K562 (cell line): ENCODE measurements around the gene TXNDC8.
"Not testable (repeated sequence)": the region's sequence is repeated elsewhere in the genome, so short reads cannot be mapped to it uniquely, and the experiment has no call there.

Experiments
- BACH1 ChIP-seq: fragments of 200-800 bp; sonication (Bioruptor generic); IDR thresholded peaks from 2 replicates; pipeline ENCODE4 v1.6.1; 2016; ENCODE audit warnings: missing genetic modification characterization, missing compliant biosample characterization
- BCLAF1 ChIP-seq, 2 experiments: fragments of 450-650 bp in 1 of 2; IDR thresholded peaks; 2 replicates each; pipeline ENCODE4 v1.6.1; 2011 to 2017; ENCODE audit warnings: low read depth in 2 of 2, antibody characterized with exemption in 1 of 2, borderline replicate concordance in 1 of 2, low read length in 1 of 2, mild to moderate bottlenecking in 1 of 2, mixed read lengths in 1 of 2; ENCODE audit not compliant: control insufficient read depth in 1 of 2
- CTCF ChIP-seq, 3 experiments: IDR thresholded peaks in 2 of 3; conservative IDR thresholded peaks in 1 of 3; 2 replicates each; pipeline ENCODE4 v1.5.1; 2011 to 2012; ENCODE audit warnings: low read length in 3 of 3, mild to moderate bottlenecking in 3 of 3, control low read depth in 2 of 3, improper control_type of control experiment in 1 of 3, inconsistent platforms in 1 of 3, low read depth in 1 of 3, mixed read lengths in 1 of 3, moderate library complexity in 1 of 3; ENCODE audit not compliant: insufficient read depth in 2 of 3
- KAT7 ChIP-seq: sonication (generic); formaldehyde crosslinking; IDR thresholded peaks from 2 replicates; pipeline ENCODE4 v1.8.0; 2022; ENCODE audit warnings: missing genetic modification reagents, mild to moderate bottlenecking, borderline replicate concordance
- MAX ChIP-seq: sonication (generic); formaldehyde crosslinking; IDR thresholded peaks from 2 replicates; pipeline ENCODE4 v1.9.0; 2022; ENCODE audit warnings: mild to moderate bottlenecking, missing genetic modification reagents
- MED1 ChIP-seq: sonication (generic); formaldehyde crosslinking; IDR thresholded peaks from 2 replicates; pipeline ENCODE4 v1.8.1; 2023; ENCODE audit warnings: missing genetic modification reagents, borderline replicate concordance
- MXI1 ChIP-seq: IDR thresholded peaks from 2 replicates; pipeline ENCODE4 v1.6.1; 2011; ENCODE audit warnings: low read depth, mild to moderate bottlenecking, improper control_type of control experiment, low read length
- MYBL2 ChIP-seq, 2 experiments: fragments of 450-650 bp in 1 of 2; sonication (generic) in 1 of 2; formaldehyde crosslinking in 1 of 2; IDR thresholded peaks; 2 replicates each; pipeline versions ENCODE4 v1.6.1 to v1.8.1; 2017 to 2022; ENCODE audit warnings: borderline replicate concordance in 1 of 2, inconsistent platforms in 1 of 2, low read depth in 1 of 2, mild to moderate bottlenecking in 1 of 2, missing genetic modification reagents in 1 of 2, moderate library complexity in 1 of 2
- POLR2A ChIP-seq: fragments of 450-650 bp; conservative IDR thresholded peaks from 2 replicates; pipeline ENCODE4 v1.6.1; 2016
- POLR3A ChIP-seq: IDR thresholded peaks from 2 replicates; pipeline ENCODE4 v1.6.1; 2011; ENCODE audit warnings: borderline replicate concordance, mild to moderate bottlenecking, moderate library complexity; ENCODE audit not compliant: insufficient read length, insufficient read depth; ENCODE audit errors: extremely low read depth
- ZC3H4 ChIP-seq: sonication (generic); formaldehyde crosslinking; IDR thresholded peaks from 2 replicates; pipeline ENCODE4 v1.9.0; 2021; ENCODE audit warnings: missing genetic modification reagents, borderline replicate concordance

GRCh38 chr9:110311978-110312377 lies 25.7 kb downstream of the TXNDC8 start:
- not testable (repeated sequence) for TF ChIP-seq POLR2A; BCLAF1 (IDR thresholded peaks at IDR 0.05; ENCODE audit: borderline replicate concordance in 1 of 2, control insufficient read depth in 1 of 2, low read depth in 2 of 2, low read length in 1 of 2); MXI1; KAT7; BACH1; MYBL2 (IDR thresholded peaks at IDR 0.05; ENCODE audit: low read depth); MYBL2 (CRISPR knock-in tag; IDR thresholded peaks at IDR 0.05; ENCODE audit: borderline replicate concordance); CTCF (IDR thresholded peaks at IDR 0.05 in 2 of 3, conservative IDR thresholded peaks at IDR 0.05 in 1 of 3; ENCODE audit: insufficient read depth in 2 of 3, low read depth in 1 of 3, low read length in 3 of 3); MED1 (CRISPR knock-in tag); MAX (CRISPR knock-in tag); POLR3A; ZC3H4 (CRISPR knock-in tag)
